Activated naive CD8-positive, alpha-beta T cell treated with anti-CD3 and anti-CD28 coated beads for 36 hours (primary cell): Measurements from ENCODE around the gene NRDE2. TPM values are rescaled to one million over a fixed set of nuclear protein-coding genes. Genes with fewer than 3 reads are reported as not detected.
A peak's percentile ranks its signal among the peaks of the same experiment; 100 is the strongest.

Experiments used
- DNase-seq: peaks from one replicate; pipeline ENCODE4 v3.0.0; 2021
- H3K27ac Mint-ChIP-seq: one replicate; pipeline ENCODE4 v1.8.0; 2022; ENCODE audit warnings: mild to moderate bottlenecking, moderate library complexity, mixed read lengths
- H3K27me3 Mint-ChIP-seq: one replicate; pipeline ENCODE4 v1.8.0; 2022; ENCODE audit warnings: mild to moderate bottlenecking, mixed read lengths
- H3K36me3 Mint-ChIP-seq: one replicate; pipeline ENCODE4 v1.8.0; 2021; ENCODE audit warnings: mild to moderate bottlenecking, mixed read lengths
- H3K4me1 Mint-ChIP-seq: one replicate; pipeline ENCODE4 v1.8.0; 2021; ENCODE audit warnings: mixed read lengths
- H3K4me3 Mint-ChIP-seq: one replicate; pipeline ENCODE4 v1.8.0; 2022; ENCODE audit warnings: mild to moderate bottlenecking, moderate library complexity, mixed read lengths
- H3K9me3 Mint-ChIP-seq: one replicate; pipeline ENCODE4 v1.8.0; 2022; ENCODE audit warnings: mixed read lengths
- total RNA-seq, 2 experiments: library from RNA; stranded (reverse); gene quantifications; one replicate each; pipeline ENCODE4 v1.2.3, GENCODE V29; 2021

The NRDE2 gene
- total RNA-seq, 2 experiments from 2014 or later: 23.2 to 25.4 TPM

DNA sequence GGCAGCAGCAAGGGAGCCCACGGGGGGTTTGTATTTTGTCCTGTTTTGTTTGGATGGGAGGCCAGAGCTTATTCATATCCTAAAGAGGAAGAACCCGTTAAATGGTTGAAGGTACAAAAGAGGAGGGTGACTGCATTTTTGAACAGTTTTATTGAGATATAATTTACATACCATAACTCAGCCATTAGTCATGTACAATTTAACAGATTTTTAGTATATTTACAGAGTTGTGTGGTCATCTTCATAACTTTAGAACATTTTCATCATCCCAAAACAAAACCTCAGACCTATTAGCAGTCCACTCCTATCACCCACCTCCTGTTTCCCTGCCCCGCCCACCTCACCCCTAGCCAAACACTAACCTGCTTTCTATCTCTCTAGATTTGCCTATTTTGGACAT lies 12.6 kb downstream of the NRDE2 start:
- H3K4me3 Mint-ChIP-seq: no peak overlapping the region
- DNase-seq: no peak
- no peak overlapping the region for H3K27ac Mint-ChIP-seq
- peaks cover 7% of the 10 kb centered on the region for H3K9me3 Mint-ChIP-seq
- H3K27me3 Mint-ChIP-seq: no peaks in the 10 kb centered on the region
- H3K36me3 Mint-ChIP-seq: peaks cover 38% of the 10 kb centered on the region
- peaks cover 30% of the 10 kb centered on the region for H3K4me1 Mint-ChIP-seq

DNA sequence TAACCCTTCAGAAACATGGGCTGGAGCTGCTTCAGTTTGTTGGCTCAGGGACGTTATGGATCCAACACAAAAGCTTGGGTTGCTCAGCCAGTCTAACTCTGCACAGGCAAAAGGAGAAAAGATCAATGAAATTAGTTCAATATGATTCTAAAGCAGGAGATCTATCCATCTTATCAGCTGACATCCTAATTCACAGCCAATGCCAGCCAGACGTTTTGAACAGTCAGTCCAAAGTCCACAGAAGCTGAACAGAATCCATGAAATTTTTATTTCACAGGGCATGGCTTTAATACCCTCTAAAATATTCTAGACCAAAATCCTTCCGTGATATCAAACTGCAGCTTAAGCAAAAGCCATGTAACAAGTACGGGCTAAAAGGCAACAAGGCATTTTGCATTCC lies 13.7 kb downstream of the NRDE2 start:
- Mint-ChIP-seq H3K27ac (no peak overlapping the region), H3K36me3 (peaks cover 39% of the 10 kb centered on the region), H3K4me3 (no peak overlapping the region), H3K4me1 (peaks cover 24% of the 10 kb centered on the region), H3K27me3 (no peaks in the 10 kb centered on the region), H3K9me3 (peaks cover 7% of the 10 kb centered on the region)
- no peak for DNase-seq

GRCh38 chr14:90317286-90317685 lies 14.5 kb downstream of the NRDE2 start:
- no peak overlapping the region for H3K27ac Mint-ChIP-seq
- H3K4me1 Mint-ChIP-seq: peaks cover 24% of the 10 kb centered on the region
- no peak overlapping the region for H3K4me3 Mint-ChIP-seq
- no peak for DNase-seq
- H3K9me3 Mint-ChIP-seq: peaks cover 7% of the 10 kb centered on the region
- no peaks in the 10 kb centered on the region for H3K27me3 Mint-ChIP-seq
- H3K36me3 Mint-ChIP-seq: peaks cover 39% of the 10 kb centered on the region

DNA sequence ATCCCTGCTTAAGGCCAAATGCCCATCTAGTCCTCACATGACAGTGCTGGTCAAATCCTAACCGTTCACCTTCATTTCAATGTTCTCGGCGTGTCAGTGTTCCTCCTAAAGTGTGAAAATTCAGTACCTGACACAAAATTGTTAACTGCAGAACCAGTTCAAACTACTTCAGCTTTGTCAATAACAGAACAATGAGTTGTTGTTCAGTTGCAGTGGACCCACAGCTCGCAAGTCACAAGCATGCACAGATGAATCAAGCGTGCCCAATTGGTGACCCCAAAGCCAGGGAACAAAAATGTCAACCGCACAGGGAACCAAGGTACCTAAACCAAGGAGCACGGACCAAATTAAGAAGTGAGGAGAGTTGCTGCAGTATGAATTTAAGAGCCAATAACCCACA lies 23.2 kb downstream of the NRDE2 start:
- H3K36me3 Mint-ChIP-seq: peaks cover 9% of the 10 kb centered on the region
- H3K27ac Mint-ChIP-seq: no peak overlapping the region
- H3K4me3 Mint-ChIP-seq: no peak overlapping the region
- H3K4me1 Mint-ChIP-seq: no peaks in the 10 kb centered on the region
- no peaks in the 10 kb centered on the region for H3K27me3 Mint-ChIP-seq
- DNase-seq: no peak
- no peaks in the 10 kb centered on the region for H3K9me3 Mint-ChIP-seq

DNA sequence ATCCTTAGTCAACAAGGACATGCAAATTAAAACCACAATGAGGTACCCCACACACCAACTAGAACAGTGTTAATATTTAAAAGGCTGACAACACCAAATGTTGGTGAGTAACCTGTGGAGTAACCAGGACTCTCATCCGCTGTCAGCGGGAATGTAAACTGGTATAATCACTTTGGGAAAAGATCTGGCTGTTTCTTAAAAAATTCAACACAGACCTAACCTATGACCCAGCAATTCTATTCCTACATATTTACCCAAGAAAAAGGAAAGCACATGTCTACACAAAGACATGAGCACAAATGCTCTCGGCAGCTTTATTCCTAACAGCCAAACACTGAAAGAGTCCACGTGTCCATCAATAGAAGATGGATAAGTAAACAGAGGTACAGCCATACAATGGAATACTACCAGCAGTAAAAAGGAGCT lies 26.6 kb downstream of the NRDE2 start:
- no peaks in the 10 kb centered on the region for H3K9me3 Mint-ChIP-seq
- H3K4me3 Mint-ChIP-seq: no peak overlapping the region
- no peaks in the 10 kb centered on the region for H3K27me3 Mint-ChIP-seq
- H3K36me3 Mint-ChIP-seq: peaks cover 7% of the 10 kb centered on the region
- peak overlapping the region; percentile 39 for H3K27ac Mint-ChIP-seq
- no peak for DNase-seq
- peaks cover 7% of the 10 kb centered on the region for H3K4me1 Mint-ChIP-seq

- Mint-ChIP-seq H3K4me3 (no peak overlapping the region), H3K9me3 (no peaks in the 10 kb centered on the region), H3K4me1 (peaks cover 7% of the 10 kb centered on the region), H3K36me3 (peaks cover 7% of the 10 kb centered on the region), H3K27ac (peak overlapping the region; percentile 0), H3K27me3 (no peaks in the 10 kb centered on the region)
- no peak for DNase-seq
These were observed 27.2 kb downstream of the NRDE2 start for GRCh38 chr14:90304502-90304901.

DNA sequence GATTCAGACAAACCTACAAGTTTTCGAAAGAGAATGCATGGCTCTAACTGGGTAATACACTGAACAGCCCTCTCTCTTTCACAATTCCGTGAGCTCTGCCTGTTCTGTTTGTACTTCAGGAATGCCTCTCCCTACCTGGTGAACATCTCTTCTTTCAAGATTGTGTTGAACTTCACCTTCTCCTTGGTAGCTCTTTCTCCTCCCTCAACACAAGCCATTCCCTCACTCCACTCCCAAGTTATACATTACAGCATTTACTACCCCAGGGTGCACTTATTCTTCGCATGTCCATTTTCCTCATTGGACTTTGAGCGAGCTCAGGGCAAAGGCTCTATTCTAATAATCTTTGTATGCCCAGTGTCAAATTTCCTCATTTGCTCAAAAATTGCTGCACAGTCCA lies 28.3 kb downstream of the NRDE2 start:
- Mint-ChIP-seq H3K36me3 (peaks cover 7% of the 10 kb centered on the region), H3K9me3 (no peaks in the 10 kb centered on the region), H3K4me3 (no peak overlapping the region), H3K27ac (no peak overlapping the region), H3K4me1 (peaks cover 7% of the 10 kb centered on the region), H3K27me3 (no peaks in the 10 kb centered on the region)
- DNase-seq: no peak

GRCh38 chr14:90302529-90303303 lies 29.0 kb downstream of the NRDE2 start:
- no peak for DNase-seq
- Mint-ChIP-seq H3K27me3 (no peaks in the 10 kb centered on the region), H3K27ac (no peak overlapping the region), H3K36me3 (peaks cover 10% of the 10 kb centered on the region), H3K9me3 (no peaks in the 10 kb centered on the region), H3K4me1 (peaks cover 7% of the 10 kb centered on the region), H3K4me3 (no peak overlapping the region)

DNA sequence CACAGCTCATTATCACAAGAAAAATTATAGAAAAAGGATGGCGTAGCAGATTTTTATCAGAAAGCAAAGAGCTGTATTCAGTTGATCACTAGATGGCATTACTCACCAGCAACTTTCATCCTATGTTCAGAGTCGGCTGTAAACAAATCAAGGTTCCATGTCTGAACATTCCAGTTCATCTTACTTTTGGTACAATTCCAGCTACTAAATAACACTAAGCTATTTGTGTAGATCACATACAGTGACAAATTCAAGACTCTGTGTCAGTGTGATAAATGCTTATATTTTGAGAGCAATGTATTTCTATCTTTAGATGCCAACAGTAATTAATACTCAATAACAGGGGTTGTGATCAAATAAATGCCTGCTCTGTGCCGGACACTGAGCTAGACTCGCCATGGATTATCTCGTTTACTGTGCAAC lies 30.1 kb downstream of the NRDE2 start:
- peaks cover 7% of the 10 kb centered on the region for H3K4me1 Mint-ChIP-seq
- no peak for DNase-seq
- no peaks in the 10 kb centered on the region for H3K27me3 Mint-ChIP-seq
- peaks cover 10% of the 10 kb centered on the region for H3K36me3 Mint-ChIP-seq
- no peaks in the 10 kb centered on the region for H3K9me3 Mint-ChIP-seq
- H3K4me3 Mint-ChIP-seq: no peak overlapping the region
- H3K27ac Mint-ChIP-seq: no peak overlapping the region

DNA sequence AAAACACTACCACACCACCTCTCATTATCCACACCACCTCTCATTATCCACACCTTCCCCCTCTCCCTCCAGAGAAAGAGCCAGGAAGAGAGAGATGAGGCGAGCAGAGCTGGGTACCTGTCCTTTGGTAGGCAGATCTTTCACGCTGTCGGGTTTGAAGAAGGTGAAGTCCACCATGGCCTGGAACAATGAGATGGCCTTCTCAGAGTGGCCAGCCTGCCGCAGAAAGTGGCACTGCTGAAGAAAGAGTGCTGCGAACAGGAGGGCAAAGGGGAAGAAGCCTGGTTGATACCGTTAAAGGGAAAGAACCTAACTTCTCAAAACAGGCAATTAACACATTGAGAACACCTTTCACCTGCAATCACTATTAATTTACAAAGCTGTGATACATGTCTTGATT lies 30.6 kb downstream of the NRDE2 start:
- Mint-ChIP-seq H3K9me3 (no peaks in the 10 kb centered on the region), H3K27ac (peak overlapping the region; percentile 51), H3K36me3 (peaks cover 14% of the 10 kb centered on the region), H3K4me3 (no peak overlapping the region), H3K27me3 (no peaks in the 10 kb centered on the region), H3K4me1 (peaks cover 7% of the 10 kb centered on the region)
- no peak for DNase-seq

DNA sequence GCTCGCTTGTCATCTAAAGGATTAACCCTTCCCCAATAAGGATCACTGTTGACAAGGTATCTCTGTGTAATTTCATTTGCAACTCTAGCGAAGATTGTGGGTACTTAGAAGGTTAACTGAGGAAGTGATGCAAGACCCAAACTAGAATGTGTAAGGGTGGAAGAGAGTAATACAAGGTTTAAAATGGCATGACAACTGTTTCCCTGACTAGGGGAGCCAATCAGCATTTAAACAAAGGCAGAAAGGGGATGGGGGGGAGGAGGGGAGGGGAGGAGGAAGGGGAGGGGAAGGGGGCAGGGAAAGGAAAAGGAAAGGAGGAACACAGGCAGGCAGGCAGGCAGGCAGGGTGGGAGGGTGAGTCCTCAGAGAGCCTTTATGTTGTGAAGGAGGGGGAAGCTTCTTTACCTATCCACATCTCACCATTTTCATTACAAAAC lies 31.1 kb downstream of the NRDE2 start:
- Mint-ChIP-seq H3K27me3 (no peaks in the 10 kb centered on the region), H3K36me3 (peaks cover 16% of the 10 kb centered on the region), H3K9me3 (no peaks in the 10 kb centered on the region), H3K4me3 (no peak overlapping the region), H3K4me1 (peaks cover 7% of the 10 kb centered on the region), H3K27ac (peak overlapping the region; percentile 51)
- no peak for DNase-seq

- no peak for DNase-seq
- Mint-ChIP-seq H3K4me3 (no peak overlapping the region), H3K9me3 (no peaks in the 10 kb centered on the region), H3K27me3 (no peaks in the 10 kb centered on the region), H3K4me1 (peaks cover 7% of the 10 kb centered on the region), H3K27ac (no peak overlapping the region), H3K36me3 (peaks cover 17% of the 10 kb centered on the region)
These were observed 32.3 kb downstream of the NRDE2 start for GRCh38 chr14:90299408-90299807.

- no peaks in the 10 kb centered on the region for H3K27me3 Mint-ChIP-seq
- DNase-seq: no peak
These were observed 33.7 kb downstream of the NRDE2 start for GRCh38 chr14:90297876-90298629.

DNA sequence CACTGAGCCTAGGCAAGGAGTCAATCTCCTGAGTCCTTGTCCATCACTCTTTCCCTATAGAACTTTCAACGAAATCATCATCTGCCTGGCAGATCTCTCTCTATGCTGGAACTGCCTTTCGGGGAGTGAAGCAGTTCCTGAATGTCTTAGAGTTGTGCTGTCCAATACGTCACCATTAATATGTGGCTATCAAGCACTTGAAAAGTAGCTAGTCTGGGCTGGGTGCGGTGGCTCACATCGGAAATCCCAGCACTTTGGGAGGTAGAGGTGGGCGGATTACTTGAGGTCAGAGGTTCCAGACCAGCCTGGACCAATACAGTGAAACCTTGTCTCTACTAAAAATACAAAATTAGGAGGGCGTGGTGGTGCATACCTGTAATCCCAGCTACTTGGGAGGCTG lies 35.1 kb downstream of the NRDE2 start:
- Mint-ChIP-seq H3K36me3 (peaks cover 21% of the 10 kb centered on the region), H3K4me1 (peaks cover 7% of the 10 kb centered on the region), H3K27ac (no peak overlapping the region), H3K9me3 (no peaks in the 10 kb centered on the region), H3K4me3 (no peak overlapping the region), H3K27me3 (no peaks in the 10 kb centered on the region)
- DNase-seq: no peak

More at GRCh38 chr14:90297876-90298629, 33.7 kb downstream of the NRDE2 start:
- Mint-ChIP-seq H3K4me1 (peaks cover 7% of the 10 kb centered on the region), H3K27ac (no peak overlapping the region), H3K4me3 (no peak overlapping the region), H3K9me3 (no peaks in the 10 kb centered on the region), H3K36me3 (peaks cover 20% of the 10 kb centered on the region)

GRCh38 chr14:90295870-90296516 lies 35.7 kb downstream of the NRDE2 start:
- Mint-ChIP-seq H3K27me3 (no peaks in the 10 kb centered on the region), H3K9me3 (no peaks in the 10 kb centered on the region), H3K36me3 (peaks cover 21% of the 10 kb centered on the region), H3K4me1 (peaks cover 5% of the 10 kb centered on the region), H3K27ac (no peak overlapping the region), H3K4me3 (no peak overlapping the region)
- no peak for DNase-seq
